Fibroblast of gingiva (primary cell): ENCODE measurements around the gene CT47A1.
"Not testable (repeated sequence)": the region's sequence is repeated elsewhere in the genome, so short reads cannot be mapped to it uniquely, and the experiment has no call there.

Source experiments
- DNase-seq: peaks from one replicate; pipeline ENCODE4 v3.0.0-alpha.2; 2011; ENCODE audit warnings: low read depth

Gene CT47A1

GRCh38 chrX:120985660-120986059 is at the start of gene CT47A1:
CT47A1 (minus strand) TSS chrX:120985760; CDS start chrX:120985529, 231 bp downstream.
- not testable (repeated sequence) for DNase-seq

- DNase-seq, result no peak
These were observed 47.0 kb upstream of the CT47A1 start for GRCh38 chrX:121032531-121032930.

- no peak for DNase-seq
These were observed 44.5 kb upstream of the CT47A1 start for GRCh38 chrX:121030083-121030482.

GRCh38 chrX:121028419-121028818 is 42.9 kb upstream of the CT47A1 start:
- DNase-seq, result no peak

- DNase-seq, result no peak
These were observed 29.3 kb upstream of the CT47A1 start for GRCh38 chrX:121014826-121015225.

GRCh38 chrX:121013897-121014455 is 28.4 kb upstream of the CT47A1 start:
- DNase-seq, result no peak

- DNase-seq, result no peak
These were observed 25.7 kb upstream of the CT47A1 start for GRCh38 chrX:121011254-121011653.

GRCh38 chrX:121010218-121010617 is 24.7 kb upstream of the CT47A1 start:
- DNase-seq, result no peak

- no peak for DNase-seq
These were observed 24.2 kb upstream of the CT47A1 start for GRCh38 chrX:121009764-121010163.

- peak; percentile 1 for DNase-seq
These were observed 23.4 kb upstream of the CT47A1 start for GRCh38 chrX:121008920-121009319.

GRCh38 chrX:121000589-121000988 is 15.0 kb upstream of the CT47A1 start:
- peak; percentile 3 for DNase-seq

GRCh38 chrX:120999413-120999812 is 13.9 kb upstream of the CT47A1 start:
- no peak for DNase-seq

- not testable (repeated sequence) for DNase-seq
These were observed 29.1 kb downstream of the CT47A1 start, which contains the start of gene CT47A7 for GRCh38 chrX:120956500-120956899. CT47A7 (minus strand) TSS chrX:120956600; CDS start chrX:120956345, 255 bp downstream.
